MM.1S (cell line): ENCODE results near the gene RNF222.

ENCODE experiments used
- DNase-seq: peaks from one replicate; pipeline ENCODE4 v3.0.0-alpha.2; 2015
- H2AFZ ChIP-seq: fragments of 300-600 bp; sonication (generic); 2 replicates; pipeline ENCODE4 v1.6.0; 2016; ENCODE audit warnings: antibody characterized with exemption, low read length
- H3F3A ChIP-seq: fragments of 300-600 bp; sonication (generic); 2 replicates; pipeline ENCODE4 v1.6.1; 2016; ENCODE audit warnings: mild to moderate bottlenecking, antibody characterized with exemption, low read length, moderate library complexity, mixed read lengths; ENCODE audit not compliant: insufficient read depth
- H3K27ac ChIP-seq: fragments of 300-600 bp; sonication (generic); 2 replicates; pipeline ENCODE4 v1.5.1; 2016; ENCODE audit warnings: mild to moderate bottlenecking, low read length
- H3K27me3 ChIP-seq: fragments of 300-600 bp; sonication (generic); replicated peaks from 2 replicates; pipeline ENCODE4 v1.6.0; 2016; ENCODE audit warnings: low read length; ENCODE audit not compliant: insufficient read depth
- H3K36me3 ChIP-seq: fragments of 300-600 bp; sonication (generic); replicated peaks from 2 replicates; pipeline ENCODE4 v1.6.1; 2016; ENCODE audit warnings: mild to moderate bottlenecking, low read length, mixed read lengths; ENCODE audit not compliant: insufficient read depth
- H3K4me1 ChIP-seq: fragments of 300-600 bp; sonication (generic); 2 replicates; pipeline ENCODE4 v1.6.1; 2016; ENCODE audit warnings: low read length, mixed read lengths
- H3K4me2 ChIP-seq: fragments of 300-600 bp; sonication (generic); 2 replicates; pipeline ENCODE4 v1.6.0; 2016; ENCODE audit warnings: low read depth, low read length
- H3K4me3 ChIP-seq: fragments of 300-600 bp; sonication (generic); 2 replicates; pipeline ENCODE4 v1.5.1; 2016; ENCODE audit warnings: low read length, mixed read lengths
- H3K79me2 ChIP-seq: fragments of 300-600 bp; sonication (generic); 2 replicates; pipeline ENCODE4 v1.6.1; 2016; ENCODE audit warnings: mixed run types, low read length, mixed read lengths
- H3K9ac ChIP-seq: fragments of 300-600 bp; sonication (generic); 2 replicates; pipeline ENCODE4 v1.6.1; 2016; ENCODE audit warnings: low read length, mixed read lengths
- H3K9me2 ChIP-seq: fragments of 300-600 bp; sonication (generic); replicated peaks from 2 replicates; pipeline ENCODE4 v1.6.1; 2016; ENCODE audit warnings: mild to moderate bottlenecking, low read length, mixed read lengths; ENCODE audit not compliant: insufficient read depth
- H3K9me3 ChIP-seq: fragments of 300-600 bp; sonication (generic); replicated peaks from 2 replicates; pipeline ENCODE4 v1.6.1; 2016; ENCODE audit warnings: mild to moderate bottlenecking, low read length, mixed read lengths; ENCODE audit not compliant: insufficient read depth
- H4K20me1 ChIP-seq: fragments of 300-600 bp; sonication (generic); 2 replicates; pipeline ENCODE4 v1.6.1; 2016; ENCODE audit warnings: mild to moderate bottlenecking, low read length, moderate library complexity, mixed read lengths; ENCODE audit not compliant: insufficient read depth
- EZH2 ChIP-seq: fragments of 300-600 bp; sonication (generic); optimal IDR thresholded peaks from 2 replicates; pipeline ENCODE3; 2017; ENCODE audit warnings: low read depth, mild to moderate bottlenecking, antibody characterized with exemption, low read length, mixed read lengths
- EZH2phosphoT487 ChIP-seq: fragments of 300-600 bp; sonication (generic); IDR thresholded peaks from 2 replicates; pipeline ENCODE4 v1.6.1; 2018; ENCODE audit warnings: antibody characterized with exemption, low read length
- TF ChIP-seq, protein P1 (sequence below): fragments of 300-600 bp; sonication (generic); IDR thresholded peaks from 2 replicates; pipeline ENCODE4 v1.5.1; 2016; ENCODE audit warnings: antibody characterized with exemption, low read length, mixed read lengths

Gene RNF222

DNA sequence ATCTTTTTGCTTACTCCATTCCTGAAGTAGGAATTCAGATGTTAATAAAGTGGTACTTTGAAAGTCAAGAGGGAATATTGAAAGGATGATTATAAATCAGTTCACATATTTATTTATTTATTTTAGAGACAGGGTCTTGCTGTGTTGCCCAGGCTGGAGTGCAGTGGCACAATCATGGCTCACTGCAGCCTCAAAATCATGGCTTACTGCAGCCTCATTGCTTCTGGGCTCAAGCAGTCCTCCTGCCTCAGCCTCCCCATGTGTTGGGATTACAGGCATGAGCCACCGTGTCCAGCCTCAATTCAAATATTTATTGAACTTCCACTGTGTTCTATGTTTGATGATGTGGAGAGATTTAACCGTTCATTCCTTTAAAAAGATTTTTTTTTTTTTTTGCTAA lies 44.7 kb upstream of the RNF222 start:
- H3K27me3 ChIP-seq, result no peaks in the 10 kb centered on the region
- H3K4me1 ChIP-seq, result peaks cover 4% of the 10 kb centered on the region; the same call in 1 of the 2 replicates
- no peak overlapping the region for H3K4me2 ChIP-seq
- H4K20me1 ChIP-seq, result peaks cover 17% of the 10 kb centered on the region; the same call in 1 of the 2 replicates
- DNase-seq, result no peak
- no peak overlapping the region for H3K27ac ChIP-seq
- no peaks in the 10 kb centered on the region for H3K9me2 ChIP-seq
- peaks cover 84% of the 10 kb centered on the region for H3K79me2 ChIP-seq
- TF ChIP-seq EZH2 (no peak), EZH2phosphoT487 (no peak)
- TF ChIP-seq, protein P1, sequence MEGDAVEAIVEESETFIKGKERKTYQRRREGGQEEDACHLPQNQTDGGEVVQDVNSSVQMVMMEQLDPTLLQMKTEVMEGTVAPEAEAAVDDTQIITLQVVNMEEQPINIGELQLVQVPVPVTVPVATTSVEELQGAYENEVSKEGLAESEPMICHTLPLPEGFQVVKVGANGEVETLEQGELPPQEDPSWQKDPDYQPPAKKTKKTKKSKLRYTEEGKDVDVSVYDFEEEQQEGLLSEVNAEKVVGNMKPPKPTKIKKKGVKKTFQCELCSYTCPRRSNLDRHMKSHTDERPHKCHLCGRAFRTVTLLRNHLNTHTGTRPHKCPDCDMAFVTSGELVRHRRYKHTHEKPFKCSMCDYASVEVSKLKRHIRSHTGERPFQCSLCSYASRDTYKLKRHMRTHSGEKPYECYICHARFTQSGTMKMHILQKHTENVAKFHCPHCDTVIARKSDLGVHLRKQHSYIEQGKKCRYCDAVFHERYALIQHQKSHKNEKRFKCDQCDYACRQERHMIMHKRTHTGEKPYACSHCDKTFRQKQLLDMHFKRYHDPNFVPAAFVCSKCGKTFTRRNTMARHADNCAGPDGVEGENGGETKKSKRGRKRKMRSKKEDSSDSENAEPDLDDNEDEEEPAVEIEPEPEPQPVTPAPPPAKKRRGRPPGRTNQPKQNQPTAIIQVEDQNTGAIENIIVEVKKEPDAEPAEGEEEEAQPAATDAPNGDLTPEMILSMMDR, result no peak
- H3K9ac ChIP-seq, result no peak overlapping the region
- H2AFZ ChIP-seq, result no peak overlapping the region
- no peaks in the 10 kb centered on the region for H3K9me3 ChIP-seq
- H3F3A ChIP-seq, result no peaks in the 10 kb centered on the region
- H3K4me3 ChIP-seq, result no peak overlapping the region
- peaks cover 9% of the 10 kb centered on the region; the same call in 1 of the 2 replicates for H3K36me3 ChIP-seq

DNA sequence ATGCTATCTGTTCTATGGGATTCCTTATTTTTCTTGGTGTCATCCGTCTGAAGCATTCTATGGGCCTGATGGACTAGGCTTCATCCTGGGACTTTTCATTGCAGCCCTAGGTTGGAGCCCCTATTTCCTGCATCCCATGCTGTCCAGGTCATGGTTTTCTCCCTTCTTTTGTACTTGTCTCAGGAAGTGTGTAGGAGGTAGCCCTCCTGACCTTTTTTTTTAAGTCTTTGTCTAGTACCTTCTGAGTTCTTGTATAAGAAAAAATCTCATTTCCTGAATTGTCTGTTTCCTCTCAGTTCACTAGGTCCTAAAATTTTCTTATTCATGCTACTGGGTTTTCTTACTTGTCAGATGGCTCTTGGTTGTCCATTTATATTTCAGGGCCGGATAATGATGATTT lies 44.1 kb upstream of the RNF222 start:
- Histone ChIP-seq H3K27ac (no peak overlapping the region), H3K4me1 (peaks cover 4% of the 10 kb centered on the region; the same call in 1 of the 2 replicates), H3K9ac (no peak overlapping the region), H3K4me2 (no peak overlapping the region), H3K27me3 (no peaks in the 10 kb centered on the region), H3F3A (peaks cover under 1% of the 10 kb centered on the region; the same call in 1 of the 2 replicates), H3K36me3 (peaks cover 9% of the 10 kb centered on the region; the same call in 1 of the 2 replicates), H3K9me2 (no peaks in the 10 kb centered on the region), H2AFZ (no peak overlapping the region), H3K4me3 (no peak overlapping the region), H3K79me2 (peaks cover 90% of the 10 kb centered on the region), H3K9me3 (no peaks in the 10 kb centered on the region), H4K20me1 (peaks cover 17% of the 10 kb centered on the region; the same call in 1 of the 2 replicates)
- DNase-seq, result no peak
- TF ChIP-seq, protein P1, result no peak
- TF ChIP-seq EZH2, result no peak
- no peak for TF ChIP-seq EZH2phosphoT487

DNA sequence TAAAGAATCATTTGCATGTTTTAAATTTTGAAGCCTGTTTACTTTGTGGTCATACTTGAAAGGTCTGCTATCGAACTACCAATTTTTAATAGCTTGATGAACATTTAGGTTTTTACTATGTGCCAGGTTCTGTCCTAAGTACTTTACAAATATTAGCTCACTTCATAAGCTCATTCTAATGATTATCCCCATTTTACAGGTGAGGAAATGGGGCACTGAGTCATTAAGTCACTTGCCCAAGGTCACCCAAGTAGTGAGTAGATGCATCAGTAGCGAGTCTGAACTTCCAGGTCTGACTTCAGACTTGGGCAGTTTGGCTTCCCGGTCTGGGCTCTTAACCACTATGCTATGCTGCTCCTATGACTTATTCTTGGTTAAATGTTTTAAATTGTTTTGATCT lies 42.1 kb upstream of the RNF222 start:
- Histone ChIP-seq H3K9ac (no peak overlapping the region), H3K9me3 (no peaks in the 10 kb centered on the region), H3K27ac (no peak overlapping the region), H3K36me3 (peaks cover 4% of the 10 kb centered on the region; the same call in 1 of the 2 replicates), H4K20me1 (peaks cover 14% of the 10 kb centered on the region; the same call in 1 of the 2 replicates), H3K4me1 (peaks cover 4% of the 10 kb centered on the region; the same call in 1 of the 2 replicates), H3K27me3 (no peaks in the 10 kb centered on the region), H3K79me2 (peaks cover 87% of the 10 kb centered on the region), H2AFZ (no peak overlapping the region), H3F3A (peaks cover 3% of the 10 kb centered on the region; the same call in 1 of the 2 replicates), H3K4me3 (no peak overlapping the region), H3K9me2 (no peaks in the 10 kb centered on the region), H3K4me2 (no peak overlapping the region)
- no peak for DNase-seq
- no peak for TF ChIP-seq EZH2
- no peak for TF ChIP-seq EZH2phosphoT487
- TF ChIP-seq, protein P1, result no peak
